ENCODE data around the gene IRAK2. TPM values are rescaled to one million over a fixed set of nuclear protein-coding genes. Genes with fewer than 3 reads are reported as not detected.

The IRAK2 gene
- total RNA-seq, 4 donors from 2014 or later, result 0.20 to 4.9 (median 3.4) TPM

GRCh38 chr3:10149226-10149625 is 15.5 kb upstream of the IRAK2 start:
- WGBS, 2 donors (ENCODE audit: low coverage in 1 of 2), result 84% methylated on average over 8 of the region's 8 CpGs; no CpG with 5 or more reads in 1 of the 2 donors
- in situ Hi-C loops (cut with MboI; ENCODE audit: low pct_ligation_motif_present in 1 of 4, low pct_unique_long_range_greater_than_20kb in 1 of 4, low sequenced_read_pairs in 3 of 4), result no loop called here
- H3K4me3 ChIP-seq, result no peak overlapping the region

DNA sequence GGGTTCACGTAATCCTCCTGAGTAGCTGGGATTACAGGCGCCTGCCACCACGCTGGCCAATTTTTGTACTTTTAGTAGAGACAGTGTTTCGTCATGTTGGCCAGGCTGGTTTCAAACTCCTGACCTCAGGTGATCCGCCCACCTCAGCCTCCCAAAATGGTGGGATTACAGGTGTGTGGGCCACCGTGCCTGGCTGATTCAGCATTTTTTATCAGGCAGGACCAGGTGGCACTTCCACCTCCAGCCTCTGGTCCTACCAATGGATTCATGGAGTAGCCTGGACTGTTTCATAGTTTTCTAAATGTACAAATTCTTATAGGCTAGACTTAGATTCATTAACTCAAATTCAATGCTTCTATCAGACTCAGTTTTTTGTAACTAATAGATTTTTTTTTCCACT is 13.7 kb upstream of the IRAK2 start:
- intact Hi-C loops (cut with DNase I; ENCODE audit: low total_unique reads), result no loop called here
- Histone ChIP-seq H3K9me3 (no peaks in the 10 kb centered on the region), H3K4me1 (no peaks in the 10 kb centered on the region), H3K36me3 (peaks cover 0 to 42% (median 19%) of the 10 kb centered on the region in 4 donors), H3K27ac (no peak overlapping the region), H3K27me3 (no peaks in the 10 kb centered on the region), H3K4me3 (no peak overlapping the region)
- WGBS, 2 donors (ENCODE audit: low coverage in 1 of 2), result 75% methylated on average over 6 of the region's 6 CpGs; no CpG with 5 or more reads in 1 of the 2 donors
- TF ChIP-seq POLR2A (IDR thresholded peaks at IDR 0.05) (no peak), POLR2AphosphoS5 (IDR thresholded peaks at IDR 0.05) (no peak), CTCF (IDR thresholded peaks at IDR 0.05) (no peak), EP300 (IDR thresholded peaks at IDR 0.05; ENCODE audit: low read depth) (no peak)
- in situ Hi-C loops (cut with MboI; ENCODE audit: low pct_ligation_motif_present in 1 of 4, low pct_unique_long_range_greater_than_20kb in 1 of 4, low sequenced_read_pairs in 3 of 4), result no loop called here
- DNase-seq, result no peak

More at GRCh38 chr3:10149226-10149625, 15.5 kb upstream of the IRAK2 start:
- TF ChIP-seq POLR2A (IDR thresholded peaks at IDR 0.05) (no peak), POLR2AphosphoS5 (IDR thresholded peaks at IDR 0.05) (no peak), EP300 (IDR thresholded peaks at IDR 0.05; ENCODE audit: low read depth) (no peak), CTCF (IDR thresholded peaks at IDR 0.05) (no peak)
- H3K9me3 ChIP-seq, result no peaks in the 10 kb centered on the region
- peaks cover 3 to 17% (median 7%) of the 10 kb centered on the region in 4 donors for H3K4me1 ChIP-seq
- no peaks in the 10 kb centered on the region for H3K27me3 ChIP-seq
- intact Hi-C loops (cut with DNase I; ENCODE audit: low total_unique reads), result no loop called here
- no peak overlapping the region for H3K27ac ChIP-seq
- DNase-seq, result no peak
- peaks cover 0 to 46% (median 19%) of the 10 kb centered on the region in 4 donors for H3K36me3 ChIP-seq

DNA sequence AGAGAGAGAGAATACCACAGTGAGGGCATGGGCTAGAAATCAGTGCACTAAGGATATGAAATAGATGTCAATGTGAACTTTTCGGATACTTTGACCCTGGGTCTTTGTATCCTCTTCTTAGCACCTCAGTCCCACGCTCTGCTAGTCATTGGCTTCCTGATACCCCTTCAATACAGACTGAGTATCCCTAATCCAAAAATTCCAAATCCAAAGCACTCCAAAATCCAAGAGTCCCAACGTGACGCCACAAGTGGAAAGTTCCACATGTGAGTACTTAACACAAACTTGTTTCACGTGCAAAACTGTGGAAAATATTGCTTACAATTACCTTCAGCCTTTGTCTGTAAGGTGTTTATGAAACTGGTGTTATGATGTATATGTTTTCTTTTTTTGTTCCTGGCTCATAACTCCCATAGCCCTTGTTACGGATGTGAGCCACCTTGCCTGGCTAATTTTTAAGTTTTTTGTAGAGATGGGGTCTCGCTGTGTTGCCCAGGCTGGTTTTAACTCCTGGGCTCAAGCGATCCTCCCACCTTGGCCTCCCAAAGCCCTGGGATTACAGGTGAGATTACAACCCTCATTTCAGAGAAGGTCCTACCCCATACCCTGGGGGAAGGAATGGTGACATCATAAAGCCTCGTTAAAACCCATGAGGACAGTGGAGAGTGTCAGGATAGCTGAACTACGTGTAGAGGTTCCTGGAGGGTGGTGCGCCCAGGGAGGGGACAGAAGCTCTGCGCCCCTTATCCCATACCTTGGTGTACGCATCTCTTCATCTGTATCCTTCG is 10.2 kb upstream of the IRAK2 start:
- H3K36me3 ChIP-seq, result peaks cover 0 to 30% (median 12%) of the 10 kb centered on the region in 4 donors
- H3K4me1 ChIP-seq, result no peaks in the 10 kb centered on the region
- in situ Hi-C loops (cut with MboI; ENCODE audit: low pct_ligation_motif_present in 1 of 4, low pct_unique_long_range_greater_than_20kb in 1 of 4, low sequenced_read_pairs in 3 of 4), result no loop called here
- no peak overlapping the region for H3K27ac ChIP-seq
- no peak overlapping the region for H3K4me3 ChIP-seq
- no peak for DNase-seq
- TF ChIP-seq EP300 (IDR thresholded peaks at IDR 0.05; ENCODE audit: low read depth) (no peak), POLR2A (IDR thresholded peaks at IDR 0.05) (no peak), POLR2AphosphoS5 (IDR thresholded peaks at IDR 0.05) (no peak), CTCF (IDR thresholded peaks at IDR 0.05) (no peak)
- intact Hi-C loops (cut with DNase I; ENCODE audit: low total_unique reads), result no loop called here
- no peaks in the 10 kb centered on the region for H3K27me3 ChIP-seq
- 88 to 90% methylated on average over 9 to 14 of the region's 14 CpGs for WGBS, 2 donors (ENCODE audit: low coverage in 1 of 2)
- H3K9me3 ChIP-seq, result no peaks in the 10 kb centered on the region

- Histone ChIP-seq H3K4me1 (no peaks in the 10 kb centered on the region), H3K27ac (no peak overlapping the region), H3K36me3 (peaks cover 0 to 24% (median 9%) of the 10 kb centered on the region in 4 donors), H3K9me3 (no peaks in the 10 kb centered on the region), H3K4me3 (no peak overlapping the region), H3K27me3 (no peaks in the 10 kb centered on the region)
- no peak for DNase-seq
- in situ Hi-C loops (cut with MboI; ENCODE audit: low pct_ligation_motif_present in 1 of 4, low pct_unique_long_range_greater_than_20kb in 1 of 4, low sequenced_read_pairs in 3 of 4) (no loop called here), intact Hi-C loops (cut with DNase I; ENCODE audit: low total_unique reads) (no loop called here)
- TF ChIP-seq CTCF (IDR thresholded peaks at IDR 0.05) (no peak), POLR2A (IDR thresholded peaks at IDR 0.05) (no peak), EP300 (IDR thresholded peaks at IDR 0.05; ENCODE audit: low read depth) (no peak), POLR2AphosphoS5 (IDR thresholded peaks at IDR 0.05) (no peak)
- 86 to 90% methylated on average over 1 to 4 of the region's 4 CpGs for WGBS, 2 donors (ENCODE audit: low coverage in 1 of 2)
Observed at GRCh38 chr3:10155123-10155472, 9.6 kb upstream of the IRAK2 start.
